ENCODE results near the gene HAO1.

DNA sequence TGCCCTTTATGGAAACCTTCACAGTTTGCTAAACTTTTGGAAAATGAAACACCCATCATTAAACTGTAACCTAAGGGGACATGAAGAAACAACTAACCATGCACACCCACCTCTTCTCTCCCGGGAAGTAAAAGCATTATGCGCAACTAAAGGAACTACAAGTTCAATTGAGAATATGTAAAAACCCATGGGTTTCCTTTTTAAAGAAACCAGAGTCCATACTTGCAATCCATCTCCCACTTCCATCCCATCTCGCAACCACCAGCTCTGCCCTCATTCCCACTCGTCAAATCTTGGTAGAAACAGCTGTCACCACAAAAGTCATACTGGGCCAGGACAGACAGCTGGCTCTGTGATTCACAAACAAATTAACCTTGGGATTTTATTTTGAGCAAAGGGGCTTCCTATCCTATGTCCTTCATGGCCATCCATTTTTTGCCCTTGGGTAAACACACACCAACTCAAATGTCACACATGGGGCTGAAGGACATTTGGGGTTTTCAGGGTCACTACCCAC lies 81.5 kb downstream of the HAO1 start:
- TF ChIP-seq, protein P1, sequence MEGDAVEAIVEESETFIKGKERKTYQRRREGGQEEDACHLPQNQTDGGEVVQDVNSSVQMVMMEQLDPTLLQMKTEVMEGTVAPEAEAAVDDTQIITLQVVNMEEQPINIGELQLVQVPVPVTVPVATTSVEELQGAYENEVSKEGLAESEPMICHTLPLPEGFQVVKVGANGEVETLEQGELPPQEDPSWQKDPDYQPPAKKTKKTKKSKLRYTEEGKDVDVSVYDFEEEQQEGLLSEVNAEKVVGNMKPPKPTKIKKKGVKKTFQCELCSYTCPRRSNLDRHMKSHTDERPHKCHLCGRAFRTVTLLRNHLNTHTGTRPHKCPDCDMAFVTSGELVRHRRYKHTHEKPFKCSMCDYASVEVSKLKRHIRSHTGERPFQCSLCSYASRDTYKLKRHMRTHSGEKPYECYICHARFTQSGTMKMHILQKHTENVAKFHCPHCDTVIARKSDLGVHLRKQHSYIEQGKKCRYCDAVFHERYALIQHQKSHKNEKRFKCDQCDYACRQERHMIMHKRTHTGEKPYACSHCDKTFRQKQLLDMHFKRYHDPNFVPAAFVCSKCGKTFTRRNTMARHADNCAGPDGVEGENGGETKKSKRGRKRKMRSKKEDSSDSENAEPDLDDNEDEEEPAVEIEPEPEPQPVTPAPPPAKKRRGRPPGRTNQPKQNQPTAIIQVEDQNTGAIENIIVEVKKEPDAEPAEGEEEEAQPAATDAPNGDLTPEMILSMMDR (IDR thresholded peaks at IDR 0.05; ENCODE audit: poor library complexity) = no peak
- no peak for TF ChIP-seq EZH2phosphoT487 (IDR thresholded peaks at IDR 0.05; ENCODE audit: low read depth, severe bottlenecking, unreplicated experiment)
